Gastroesophageal sphincter (tissue), 3 donors: ENCODE measurements around the gene PODXL2.

Source experiments
- CTCF ChIP-seq, 4 experiments: fragments of 200-600 bp in 2 of 4; fragments of 450-650 bp in 2 of 4; sonication (generic) in 1 of 4; IDR thresholded peaks; one replicate each; pipeline ENCODE4 v1.5.1; 2017 to 2019; ENCODE audit warnings: antibody characterized with exemption in 4 of 4, mild to moderate bottlenecking in 2 of 4, moderate library complexity in 2 of 4
- POLR2AphosphoS5 ChIP-seq: sonication (generic); formaldehyde crosslinking; IDR thresholded peaks from one replicate; pipeline ENCODE4 v1.6.1; 2017; ENCODE audit warnings: antibody characterized with exemption

- TF ChIP-seq CTCF (IDR thresholded peaks at IDR 0.05): no peak
- no peak for TF ChIP-seq POLR2AphosphoS5
These were observed 18.3 kb downstream of the PODXL2 start for GRCh38 chr3:127647166-127647844.
